HG02943 (cell line): ENCODE data around the gene PPP4R2.
"Not testable (repeated sequence)": the region's sequence is repeated elsewhere in the genome, so short reads cannot be mapped to it uniquely, and the experiment has no call there.

ENCODE experiments used
- ATAC-seq: cut with Tn5 transposase; IDR thresholded peaks from one replicate; pipeline ENCODE4 v1.9.1; 2021; ENCODE audit warnings: mild to moderate bottlenecking, low read depth, moderate library complexity; ENCODE audit not compliant: unreplicated experiment

Gene PPP4R2

DNA sequence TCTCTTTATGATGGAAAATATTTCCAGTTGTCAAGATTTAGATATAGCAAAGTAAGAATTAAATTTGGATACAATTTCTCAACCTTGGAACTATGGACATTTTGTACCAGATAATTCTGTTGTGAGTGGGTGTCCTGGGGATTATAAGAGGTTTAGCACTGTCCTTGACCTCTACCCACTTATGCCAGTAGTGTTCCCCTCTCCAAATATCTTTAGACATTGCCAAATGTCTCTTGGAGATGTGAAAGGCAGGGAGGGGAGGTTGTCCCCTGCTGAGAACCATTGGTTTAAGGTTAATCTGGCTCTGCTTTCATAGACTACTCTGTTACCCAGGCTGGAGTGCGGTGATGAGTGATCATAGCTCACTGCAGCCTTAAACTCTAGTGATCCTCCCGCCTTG, 64.8 kb downstream of the PPP4R2 start, which contains the start of gene EBLN2:
EBLN2 (plus strand) TSS at position 244 of the 400 bp plus-strand sequence. CDS start 423 bp downstream, outside the sequence.
- ATAC-seq = no peak

DNA sequence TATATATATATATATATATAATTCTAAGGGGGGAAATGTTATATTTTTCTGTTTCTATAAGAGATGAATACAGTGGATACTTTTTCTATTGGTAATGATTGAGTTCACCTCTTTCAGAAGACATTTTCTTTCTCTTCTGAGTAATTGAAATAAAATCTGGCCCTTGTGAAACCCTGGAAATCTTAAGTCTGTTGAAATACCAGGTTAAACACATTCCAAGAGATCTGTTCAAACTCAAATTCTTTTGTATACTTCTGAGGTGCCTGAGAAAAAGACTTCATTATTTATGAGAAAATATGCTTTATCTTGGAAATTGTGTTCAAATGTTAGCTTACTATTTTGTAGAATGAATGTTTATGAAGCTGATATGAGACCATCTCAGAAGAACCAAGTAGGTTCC, 69.6 kb downstream of the PPP4R2 start:
- not testable (repeated sequence) for ATAC-seq

DNA sequence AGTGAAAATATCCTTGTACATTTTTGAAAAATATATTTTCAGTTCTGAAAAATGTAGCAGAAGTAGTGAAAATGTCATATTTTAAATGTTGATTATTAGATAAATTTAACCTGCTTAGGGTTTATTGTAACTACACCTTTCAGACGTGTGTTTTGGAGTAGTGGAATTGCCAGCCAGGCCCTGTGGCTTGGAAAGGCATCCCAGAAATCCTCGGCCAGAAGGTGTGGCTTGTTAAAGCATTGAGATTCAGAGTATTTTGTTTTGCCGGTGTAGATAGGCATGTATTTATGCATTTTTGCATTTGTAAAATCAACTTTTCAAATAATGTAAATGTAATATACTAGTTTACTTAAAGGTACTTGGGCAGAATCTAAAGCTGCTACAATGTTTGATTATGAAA, 71.8 kb downstream of the PPP4R2 start:
- ATAC-seq = no peak

DNA sequence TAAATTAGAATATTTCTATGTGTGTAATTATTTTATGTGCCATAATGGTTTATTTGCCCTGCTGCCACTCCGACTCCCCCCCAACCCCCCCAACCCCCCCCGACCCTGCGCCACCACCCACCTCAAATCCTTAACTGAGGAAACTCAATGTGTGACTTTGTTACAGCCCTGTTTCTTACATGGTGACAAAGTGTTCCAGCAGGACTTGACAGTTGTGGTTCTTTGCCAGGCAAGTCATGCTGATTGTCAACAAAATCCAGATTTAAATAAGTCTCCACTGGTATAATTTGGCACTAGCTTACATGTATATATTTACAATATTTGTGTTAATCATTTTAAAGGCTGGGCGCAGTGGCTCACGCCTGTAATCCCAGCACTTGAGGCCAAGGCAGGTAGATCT, 72.6 kb downstream of the PPP4R2 start:
- ATAC-seq = no peak

DNA sequence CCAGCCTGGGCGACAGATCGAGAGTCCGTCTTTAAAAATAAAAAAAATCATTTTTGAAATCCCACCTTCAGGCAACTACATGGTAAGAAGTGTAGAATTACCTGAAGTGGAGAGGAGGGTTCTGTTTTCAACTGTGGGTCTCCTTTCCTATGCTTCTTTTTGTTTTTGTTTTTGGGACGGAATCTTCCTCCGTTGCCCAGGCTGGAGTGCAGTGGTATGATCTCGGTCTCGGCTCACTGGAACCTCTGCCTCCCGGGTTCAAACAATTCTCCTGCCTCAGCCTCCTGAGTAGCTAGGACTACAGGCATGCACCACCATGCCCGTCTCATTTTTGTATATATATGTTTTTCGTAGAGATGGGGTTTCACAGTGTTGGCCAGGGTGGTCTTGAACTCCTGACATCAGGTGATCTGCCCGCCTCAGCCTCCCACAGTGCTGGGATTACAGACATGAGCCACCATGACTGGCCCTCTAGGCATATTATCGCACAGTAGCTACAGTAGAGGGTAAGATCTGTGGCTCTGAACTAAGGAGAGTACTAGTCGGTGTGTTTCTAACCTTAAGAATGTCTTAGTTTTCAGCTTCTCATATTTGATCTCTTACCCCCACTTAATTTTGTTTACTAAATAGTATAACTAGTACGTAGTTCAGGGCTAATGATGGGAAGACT, 73.3 kb downstream of the PPP4R2 start:
- no peak for ATAC-seq

DNA sequence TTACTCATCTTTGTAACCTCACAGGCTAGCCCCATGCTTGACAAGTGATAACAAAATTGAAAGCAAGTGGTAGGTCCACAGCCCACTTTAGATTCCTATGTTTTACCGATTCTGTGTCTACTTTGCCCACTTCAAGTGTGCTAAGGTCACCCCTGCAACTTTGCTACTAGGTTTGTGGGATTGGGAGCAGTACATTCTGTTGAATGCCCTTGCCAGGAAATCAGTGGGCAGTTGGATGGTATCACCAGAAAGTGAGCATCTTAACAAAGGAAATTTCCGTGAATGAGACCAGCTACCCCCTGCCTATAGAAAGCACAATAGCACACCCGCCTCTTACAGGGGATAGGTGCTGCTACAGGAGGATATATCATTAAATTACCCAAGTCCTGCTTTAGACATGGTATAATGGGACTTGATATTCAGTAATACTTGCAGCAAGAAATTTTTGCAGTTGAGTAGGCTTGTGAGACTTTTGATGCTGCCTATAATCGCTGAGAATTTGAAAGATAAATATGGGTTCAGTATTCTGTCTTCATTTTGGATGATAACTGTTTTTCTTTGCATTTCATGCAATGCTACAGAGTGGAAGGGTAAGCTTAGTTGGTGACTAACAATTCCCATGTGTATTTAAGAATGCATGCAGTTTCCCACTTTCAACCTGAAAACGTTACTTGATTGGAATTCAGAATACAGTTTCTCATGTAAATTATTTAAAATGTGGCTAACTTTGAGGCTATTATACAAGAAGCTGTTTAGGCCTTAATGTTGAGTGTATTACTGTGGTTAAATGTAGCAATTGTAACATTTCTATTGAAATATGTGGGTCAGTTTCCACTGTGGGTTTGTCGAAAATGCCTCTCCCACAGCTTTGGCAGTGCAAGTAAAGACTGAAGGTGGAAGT, 74.3 kb downstream of the PPP4R2 start:
- no peak for ATAC-seq

DNA sequence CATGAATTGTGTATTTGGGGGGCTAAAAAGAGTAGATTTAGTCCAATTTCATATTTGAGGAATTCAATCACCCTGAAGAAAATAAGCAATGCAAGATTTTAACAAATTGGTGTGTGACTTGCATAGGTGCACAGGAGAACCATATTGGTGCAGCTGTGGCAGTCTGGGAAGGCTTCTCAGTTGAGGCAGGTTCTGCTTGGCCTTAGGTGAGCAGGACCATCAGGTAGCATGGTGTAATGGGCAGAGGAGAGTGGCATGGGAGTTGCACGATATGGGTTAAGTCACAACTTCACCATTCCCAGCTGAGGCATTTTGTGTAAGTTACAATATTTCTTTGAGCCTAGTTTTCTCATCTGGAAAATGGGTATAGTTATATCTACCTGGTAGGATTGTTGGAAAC, 75.3 kb downstream of the PPP4R2 start:
- no peak for ATAC-seq

DNA sequence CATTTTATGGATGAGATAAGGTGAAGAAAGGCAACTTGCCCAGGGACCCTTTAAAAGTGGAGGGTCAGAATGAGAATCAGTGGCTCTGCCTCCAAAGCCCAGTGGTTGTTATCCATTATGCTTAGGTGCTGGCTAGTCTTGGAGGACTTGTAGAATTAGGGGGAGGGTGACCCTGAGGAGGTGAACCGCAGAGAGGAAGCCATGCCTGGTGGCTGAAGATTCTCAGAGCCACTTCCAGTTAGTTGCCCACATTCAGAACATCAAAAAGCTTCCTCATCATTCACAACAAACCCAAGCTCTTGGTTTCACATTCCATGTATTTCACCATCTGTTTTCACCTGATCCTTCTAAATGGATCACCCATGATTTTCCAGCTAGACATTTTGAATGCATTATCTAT, 76.0 kb downstream of the PPP4R2 start:
- no peak for ATAC-seq

DNA sequence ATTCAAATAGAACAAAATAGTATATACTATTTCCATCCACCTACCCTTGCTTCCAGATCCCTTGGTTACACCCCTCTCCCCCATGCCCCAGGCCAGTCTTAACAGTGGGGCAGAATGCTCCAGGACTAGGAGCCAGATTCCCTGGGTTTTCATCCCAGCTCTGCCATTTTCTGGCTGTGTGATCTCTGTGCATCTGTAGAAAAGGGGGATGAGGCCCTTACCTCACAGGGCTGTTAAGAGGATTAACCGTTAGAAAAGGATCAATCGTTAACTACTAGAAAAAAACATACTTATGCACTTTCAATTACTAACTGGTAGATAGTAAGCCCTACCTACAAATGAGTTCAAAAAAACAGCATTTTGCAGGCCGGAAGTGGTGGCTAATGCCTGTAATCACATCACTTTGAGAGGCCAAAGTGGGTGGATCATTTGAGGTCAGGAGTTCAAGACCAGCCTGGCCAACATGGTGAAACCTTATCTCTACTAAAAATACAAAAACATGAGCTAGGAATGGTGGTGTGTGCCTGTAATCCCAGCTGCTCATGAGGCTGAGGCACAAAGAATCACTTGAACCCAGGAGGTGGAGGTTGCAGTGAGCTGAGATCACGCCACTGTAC, 76.6 kb downstream of the PPP4R2 start:
- ATAC-seq = no peak

DNA sequence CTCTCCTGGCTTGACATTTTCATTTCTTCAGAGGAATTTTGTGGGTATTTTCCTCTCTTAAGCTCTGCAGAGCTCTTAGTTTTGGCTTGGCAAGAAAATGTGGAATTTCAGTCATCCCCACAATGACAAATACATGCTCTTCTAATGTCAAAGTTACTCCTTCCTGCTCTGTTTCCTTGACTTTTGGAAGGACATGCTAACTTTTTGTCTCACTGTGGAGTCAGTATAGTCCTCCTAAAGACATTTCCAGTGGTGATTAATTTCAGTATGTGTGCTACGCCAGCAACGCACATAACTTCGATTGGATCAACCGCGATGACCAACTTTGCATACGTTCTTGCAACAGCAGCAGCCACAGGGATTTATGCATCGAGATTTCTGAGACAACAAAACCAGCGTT, 78.2 kb downstream of the PPP4R2 start:
- ATAC-seq = no peak

DNA sequence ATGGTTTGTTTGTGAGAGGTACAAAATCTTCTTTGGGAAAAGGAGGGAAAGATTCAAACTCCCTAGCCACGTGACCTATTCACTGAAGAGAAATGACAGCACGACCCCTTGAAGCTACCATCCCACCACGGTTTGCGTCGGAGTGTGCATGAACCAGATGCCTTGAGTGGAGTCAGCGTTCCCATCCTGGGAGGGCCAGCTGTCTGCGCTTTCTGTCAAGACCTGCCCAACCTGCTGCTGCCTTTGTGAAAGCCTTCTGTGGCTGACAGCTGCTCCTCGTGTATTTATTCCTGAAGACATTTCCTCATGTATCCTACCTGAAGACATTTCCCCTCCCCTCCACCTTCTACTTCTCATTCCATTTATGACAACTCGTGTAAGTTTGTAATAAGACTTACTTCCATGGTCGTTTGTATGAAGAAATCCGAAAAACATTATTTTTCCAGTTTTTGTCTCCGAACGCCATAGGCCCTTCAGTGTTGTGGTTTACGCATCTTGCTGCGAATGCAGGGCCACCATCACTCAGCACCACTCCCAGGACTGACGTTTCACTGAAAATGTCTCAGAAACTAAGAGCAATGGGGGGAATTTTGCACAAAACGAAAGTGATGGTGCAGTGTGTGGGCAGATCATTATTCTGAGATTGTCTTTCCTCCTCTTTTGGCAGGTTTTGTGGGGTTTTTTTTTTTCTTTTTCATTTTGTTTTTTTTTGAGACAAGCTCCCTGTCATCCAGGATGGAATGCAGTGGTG, 83.8 kb downstream of the PPP4R2 start:
- ATAC-seq = no peak

DNA sequence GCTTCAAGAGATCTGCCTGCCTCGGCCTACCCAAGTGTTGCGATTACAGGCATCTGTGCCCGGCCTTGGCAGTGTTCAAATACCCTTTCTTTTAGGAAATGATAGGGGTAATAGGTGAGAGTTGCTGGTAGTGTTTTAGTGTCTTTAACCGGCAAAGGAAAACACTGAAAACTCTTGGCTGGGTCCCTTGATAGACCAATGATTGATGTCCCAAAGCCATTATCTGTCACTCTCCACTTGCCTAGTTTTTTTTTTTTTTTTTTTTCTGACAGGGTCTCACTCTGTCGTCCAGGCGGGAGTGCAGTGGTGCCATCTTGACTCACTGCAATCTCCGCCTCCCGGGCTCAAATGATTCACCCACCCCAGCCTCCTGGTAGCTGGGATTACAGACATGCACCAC, 84.5 kb downstream of the PPP4R2 start:
- no peak for ATAC-seq

DNA sequence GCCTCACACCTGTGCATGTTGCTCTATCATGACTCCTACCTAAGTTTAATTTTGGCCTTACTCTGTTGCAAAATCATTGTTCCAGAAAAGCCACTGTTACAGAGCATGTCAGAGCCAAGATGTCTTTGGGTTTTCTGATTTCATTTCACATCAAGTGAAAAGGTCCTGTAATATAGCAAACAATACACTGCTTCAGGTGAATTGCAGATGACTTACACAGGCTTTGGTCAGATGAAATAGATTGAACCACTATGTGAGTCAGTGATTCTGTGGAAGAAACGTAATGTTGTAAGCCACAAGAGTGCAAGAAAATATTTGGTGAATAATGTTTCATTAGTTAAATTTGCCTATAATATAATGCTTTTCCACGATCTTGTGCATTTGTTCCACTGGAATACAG, 87.6 kb downstream of the PPP4R2 start:
- no peak for ATAC-seq

DNA sequence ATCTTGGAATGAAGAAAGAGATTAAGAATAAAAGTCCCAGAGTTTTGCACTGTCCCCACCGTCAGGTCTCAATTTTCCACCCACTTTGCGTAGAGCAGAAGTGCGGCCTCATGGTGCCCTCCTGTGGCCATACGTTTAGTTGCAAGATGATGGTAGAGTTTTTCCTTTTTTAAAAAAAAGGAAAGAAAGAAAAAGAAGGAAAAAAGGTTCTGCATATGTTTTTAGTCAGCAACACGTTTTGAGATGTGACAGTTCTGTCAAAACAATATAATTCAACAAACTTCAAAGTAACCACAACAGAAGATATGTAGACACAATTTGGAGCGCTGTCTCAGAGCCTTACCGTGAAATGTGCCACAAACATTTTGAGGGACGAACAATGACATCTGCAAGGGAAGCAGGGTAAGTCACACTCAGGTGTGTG, 89.5 kb downstream of the PPP4R2 start:
- no peak for ATAC-seq

DNA sequence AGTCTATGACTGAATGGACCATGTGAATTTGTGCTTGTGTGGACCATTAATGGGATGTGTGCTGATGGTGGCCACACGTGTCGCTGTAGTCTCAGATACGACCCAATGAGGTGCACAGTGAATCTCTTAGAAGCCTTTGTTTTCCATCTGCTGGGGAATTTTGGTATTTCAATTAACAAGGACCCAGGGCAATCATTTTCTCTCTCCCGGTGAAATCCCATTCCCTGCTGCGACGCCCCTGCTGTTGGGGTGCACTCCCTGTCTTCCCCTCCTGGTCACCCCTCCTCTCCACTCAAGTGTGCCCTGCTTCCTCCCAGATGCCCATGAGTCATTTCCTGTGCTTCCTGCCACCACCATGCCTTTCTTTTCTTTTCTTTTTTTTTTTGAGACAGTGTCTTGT, 97.5 kb downstream of the PPP4R2 start:
- no peak for ATAC-seq

DNA sequence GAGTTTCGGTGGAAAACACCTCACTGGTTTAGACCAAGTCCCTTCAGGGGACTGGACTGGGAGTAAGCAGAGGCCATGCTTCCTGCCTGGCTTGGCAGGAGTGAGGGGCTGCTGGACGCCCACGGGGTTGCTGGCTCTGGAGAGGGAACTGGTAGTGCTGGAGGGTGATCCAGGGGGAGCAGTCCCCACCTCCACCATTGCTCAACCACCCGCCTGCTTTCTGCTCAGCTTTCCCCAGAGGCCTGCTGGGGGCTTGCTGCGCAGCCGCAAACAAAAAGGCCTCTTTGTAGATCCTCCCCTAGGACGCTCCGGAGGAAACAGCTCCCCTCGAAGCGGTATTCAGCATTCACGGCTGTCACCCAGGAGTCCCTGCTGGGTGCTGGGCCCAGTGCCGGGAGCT, 98.3 kb downstream of the PPP4R2 start:
- no peak for ATAC-seq

DNA sequence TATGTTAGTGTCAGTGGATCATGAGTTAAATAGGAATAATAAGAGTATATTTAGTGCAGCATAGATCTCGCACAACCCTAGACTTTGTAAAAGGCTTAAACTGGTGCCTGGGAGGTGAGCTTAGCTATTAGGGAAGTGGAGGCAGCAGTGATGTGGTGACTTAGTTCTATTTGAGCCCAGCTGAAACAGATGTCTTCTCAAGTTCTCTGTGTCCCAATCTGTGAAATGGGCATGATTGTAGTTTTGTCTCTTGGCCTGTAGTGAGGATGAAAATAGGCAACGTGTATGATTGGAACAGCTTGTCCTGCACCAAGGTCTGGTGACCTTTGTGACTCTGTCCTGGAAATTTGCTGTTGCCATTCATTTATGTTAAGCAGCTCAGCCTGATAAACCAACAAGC, 99.6 kb downstream of the PPP4R2 start:
- no peak for ATAC-seq

DNA sequence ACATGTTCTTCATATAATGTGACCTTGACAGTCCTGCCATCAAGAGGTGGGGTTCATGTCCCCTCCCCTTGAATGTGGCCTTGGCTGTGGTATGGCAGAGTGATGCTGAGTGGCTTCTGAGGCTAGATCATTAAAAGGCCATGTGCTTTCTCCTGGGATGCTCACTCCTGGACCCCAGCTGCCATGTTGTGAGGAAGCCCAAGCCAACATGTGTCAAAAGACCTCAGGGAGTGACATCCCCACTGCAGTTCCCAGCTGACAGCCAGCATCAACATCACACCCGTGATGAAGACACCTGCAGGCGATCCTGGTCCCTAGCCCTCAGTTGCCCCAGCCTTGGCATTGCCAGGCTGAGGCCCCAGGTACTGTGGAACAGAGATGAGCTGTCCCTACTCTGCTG, 101.4 kb downstream of the PPP4R2 start:
- no peak for ATAC-seq

DNA sequence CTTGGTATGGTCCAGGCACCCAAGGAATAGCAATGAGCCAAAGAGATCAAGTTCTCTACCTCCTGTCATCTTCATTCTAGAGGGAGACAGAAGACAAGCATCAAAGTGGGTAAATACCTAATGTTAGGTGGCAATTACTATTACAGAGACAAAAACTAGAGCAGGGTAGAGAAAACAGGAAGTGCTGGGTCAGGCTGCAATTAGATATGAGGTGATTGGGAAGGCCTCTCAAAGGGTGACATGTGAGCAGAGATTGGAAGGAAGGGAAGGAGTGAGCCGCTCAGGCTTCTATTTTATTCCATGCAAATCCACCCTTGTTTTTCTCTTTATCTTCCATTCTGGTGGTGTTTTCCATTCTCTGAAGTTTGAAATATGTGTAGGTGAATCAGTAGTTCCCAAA, 102.3 kb downstream of the PPP4R2 start:
- ATAC-seq = no peak

DNA sequence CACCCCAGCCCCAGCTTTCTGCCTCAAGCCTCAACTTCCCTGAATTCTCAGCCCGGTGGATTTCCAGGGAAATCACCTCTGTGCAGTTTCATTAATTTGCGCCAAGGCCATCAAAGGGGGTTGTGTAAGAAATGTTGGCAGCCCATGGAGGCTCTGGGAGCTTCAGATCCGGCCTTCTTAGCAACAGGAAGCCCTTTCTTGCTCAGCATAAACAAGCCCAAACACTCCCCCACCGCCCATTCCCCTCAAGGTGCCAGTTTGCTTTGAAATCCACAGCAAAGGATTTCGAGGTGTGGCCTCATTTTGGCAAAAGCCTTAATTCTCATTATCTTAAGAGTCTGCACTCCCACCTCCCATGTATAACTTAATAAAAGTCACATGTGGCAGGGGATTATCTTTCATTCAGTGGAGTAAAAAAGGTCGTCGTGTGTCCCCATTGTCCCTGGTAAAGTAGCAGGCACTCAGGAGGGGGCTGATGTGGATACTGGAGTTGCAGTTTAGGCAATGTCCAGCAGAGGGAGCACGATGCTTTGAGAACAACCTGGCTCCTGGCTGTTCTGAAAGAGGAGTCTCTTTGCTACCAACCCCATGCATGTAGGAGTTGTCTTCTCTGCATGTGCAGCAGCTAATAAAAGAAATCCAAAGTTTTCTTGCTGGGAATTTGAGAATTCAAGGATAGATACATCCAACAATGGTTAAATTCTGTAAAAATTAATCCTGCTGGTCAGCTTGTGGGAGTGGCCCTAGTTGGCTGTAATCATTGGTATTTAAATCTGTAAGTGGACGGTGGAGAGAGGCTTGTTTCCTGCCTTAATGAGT, 104.3 kb downstream of the PPP4R2 start:
- no peak for ATAC-seq
